Uterus (tissue), 2 donors: ENCODE data around the gene WFDC10B.
"Not testable (repeated sequence)": the region's sequence is repeated elsewhere in the genome, so short reads cannot be mapped to it uniquely, and the experiment has no call there.

Source experiments
- CTCF ChIP-seq, 4 experiments: fragments of 200-600 bp in 2 of 4; fragments of 450-650 bp in 2 of 4; sonication (generic) in 2 of 4; IDR thresholded peaks; one replicate each; pipeline ENCODE4 v1.5.1; 2016 to 2019; ENCODE audit warnings: antibody characterized with exemption in 4 of 4, mild to moderate bottlenecking in 2 of 4, moderate library complexity in 1 of 4
- POLR2A ChIP-seq, 2 donors: fragments of 450-650 bp; IDR thresholded peaks; one replicate each; pipeline ENCODE4 v1.6.1; 2016; ENCODE audit warnings: antibody characterized with exemption in 2 of 2, mild to moderate bottlenecking in 1 of 2, moderate library complexity in 1 of 2

- TF ChIP-seq CTCF, POLR2A (IDR thresholded peaks at IDR 0.05): not testable (repeated sequence)
These were observed 47.8 kb downstream of the WFDC10B start for GRCh38 chr20:45657038-45657437.
